Coronary artery (tissue), 2 donors: ENCODE data around the gene C6orf89.

ENCODE experiments used
- DNase-seq: peaks from one replicate; pipeline ENCODE4 v3.0.0-alpha.2; 2017; ENCODE audit warnings: low spot score
- H3K27ac ChIP-seq, 2 donors: fragments of 200-600 bp; sonication (generic); one replicate each; pipeline ENCODE4 v1.5.1; 2016 to 2019
- H3K4me3 ChIP-seq: fragments of 200-600 bp; sonication (generic); 2 replicates; pipeline ENCODE4 v1.5.1; 2016; ENCODE audit warnings: mild to moderate bottlenecking, moderate library complexity
- CTCF ChIP-seq: fragments of 200-600 bp; sonication (generic); IDR thresholded peaks from one replicate; pipeline ENCODE4 v1.5.1; 2019; ENCODE audit warnings: antibody characterized with exemption

C6orf89 gene

DNA sequence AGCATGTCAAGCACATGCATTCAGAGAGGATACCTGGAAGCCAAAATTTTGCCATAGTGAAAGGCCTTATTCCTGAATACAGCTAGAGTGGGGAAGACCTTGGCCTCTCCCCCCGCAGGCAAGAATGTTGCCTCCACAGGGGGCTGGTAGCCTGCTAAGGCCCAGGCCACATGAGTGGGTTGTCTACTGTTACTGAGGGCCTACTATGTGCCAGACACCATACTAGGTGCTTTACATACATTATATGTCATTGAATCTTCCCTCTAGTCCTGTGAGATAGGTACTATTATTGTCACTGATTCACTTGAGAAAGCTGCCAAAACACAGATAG lies 68.1 kb downstream of the C6orf89 start:
- H3K4me3 ChIP-seq, result no peak overlapping the region
- TF ChIP-seq CTCF, result no peak
- peak; percentile 21 for DNase-seq
- no peak overlapping the region for H3K27ac ChIP-seq

- no peak within 1 kb of the TSS for H3K4me3 ChIP-seq
These were observed 68.6 kb downstream of the C6orf89 start, which contains the start of gene PI16 for GRCh38 chr6:36954262-36954931. PI16 (plus strand) TSS chr6:36954738; CDS start chr6:36954761, 23 bp downstream.

GRCh38 chr6:36955136-36955535 lies 69.4 kb downstream of the C6orf89 start:
- Histone ChIP-seq H3K4me3 (no peak overlapping the region), H3K27ac (no peak overlapping the region)
- no peak for DNase-seq
- no peak for TF ChIP-seq CTCF

More at GRCh38 chr6:36954262-36954931, 68.6 kb downstream of the C6orf89 start, which contains the start of gene PI16:
- DNase-seq, result peak; percentile 59
- TF ChIP-seq CTCF, result no peak
- peak within 1 kb of the TSS in 1 of 2 donors; percentile 9 for H3K27ac ChIP-seq

DNA sequence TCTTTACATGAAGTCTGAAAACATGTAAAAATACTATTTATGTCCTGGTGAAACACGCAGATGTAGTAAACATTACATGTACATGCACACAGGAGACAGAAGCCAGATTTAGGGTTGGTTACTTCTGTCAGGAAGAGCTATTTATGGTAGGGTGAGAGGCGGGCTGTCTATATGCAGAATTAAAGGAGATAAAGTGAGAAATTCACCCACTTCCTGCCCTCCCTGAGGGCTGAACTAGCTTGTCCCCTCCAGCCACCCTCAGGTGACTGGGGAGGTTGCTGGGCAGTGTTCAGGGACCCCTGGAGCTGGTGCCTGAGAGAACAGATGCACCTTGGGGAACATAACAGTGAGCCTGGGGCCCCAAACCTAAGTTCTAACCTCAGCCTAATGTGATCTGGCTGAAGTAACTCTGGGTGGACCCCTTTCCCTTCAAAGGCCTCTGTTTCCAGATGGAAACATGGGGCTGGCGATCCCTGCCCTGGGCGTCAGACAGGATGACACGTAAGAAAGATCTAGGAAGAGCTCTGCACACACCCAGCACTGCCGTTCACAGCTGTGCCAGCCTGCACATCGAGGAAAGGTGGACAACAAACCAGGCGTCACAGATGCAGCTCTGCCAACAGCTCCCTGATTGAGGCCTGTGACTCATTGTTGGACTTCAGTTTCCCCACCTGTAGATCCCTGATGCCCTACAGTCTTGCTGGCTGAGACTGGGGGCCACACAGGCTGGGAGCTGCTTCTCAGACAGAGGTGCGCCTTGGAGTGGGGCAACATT lies 70.1 kb downstream of the C6orf89 start:
- TF ChIP-seq CTCF, result no peak
- DNase-seq, result no peak
- H3K27ac ChIP-seq, result peak overlapping the region in 1 of 2 donors; percentile 22
- H3K4me3 ChIP-seq, result no peak overlapping the region

DNA sequence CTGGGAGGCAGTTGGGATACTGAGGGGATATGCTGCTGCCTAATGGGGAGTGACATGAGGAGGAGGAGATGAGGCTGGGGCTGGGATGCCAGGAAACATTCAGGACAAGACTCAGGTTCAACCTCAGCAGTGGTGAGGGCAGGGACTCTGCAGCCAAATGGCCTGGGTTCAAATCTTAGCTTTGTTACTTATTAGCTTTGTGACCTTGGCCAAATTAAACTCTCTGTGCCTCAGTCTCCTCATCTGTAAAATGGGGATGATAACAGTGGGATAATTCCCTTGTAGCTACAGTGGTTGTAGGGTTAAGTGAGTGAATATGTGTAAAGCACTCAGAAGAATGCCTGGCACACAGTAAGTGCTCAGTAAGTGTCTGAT lies 70.7 kb downstream of the C6orf89 start:
- H3K27ac ChIP-seq, result peak overlapping the region in 1 of 2 donors; percentile 22
- TF ChIP-seq CTCF, result no peak
- H3K4me3 ChIP-seq, result no peak overlapping the region
- no peak for DNase-seq

GRCh38 chr6:36957773-36958271 lies 72.1 kb downstream of the C6orf89 start:
- Histone ChIP-seq H3K4me3 (no peak overlapping the region), H3K27ac (peak overlapping the region in 1 of 2 donors; percentile 22)
- DNase-seq, result no peak
- no peak for TF ChIP-seq CTCF
